KOPT-K1 (cell line): Measurements from ENCODE around the gene RGS9.
"Not testable (repeated sequence)": the region's sequence is repeated elsewhere in the genome, so short reads cannot be mapped to it uniquely, and the experiment has no call there.

Source experiments
- H3K27ac ChIP-seq: fragments of 200-600 bp; sonication (generic); 2 replicates; pipeline ENCODE4 v1.5.1; 2016; ENCODE audit warnings: antibody characterized with exemption, mild to moderate bottlenecking, low read depth, low read length; ENCODE audit not compliant: poor library complexity, severe bottlenecking
- H3K36me3 ChIP-seq: fragments of 200-600 bp; sonication (generic); 2 replicates; pipeline ENCODE4 v1.5.1; 2017; ENCODE audit warnings: antibody characterized with exemption, mild to moderate bottlenecking, low read length, moderate library complexity; ENCODE audit not compliant: insufficient read depth
- H3K9me3 ChIP-seq: fragments of 200-600 bp; sonication (generic); 2 replicates; pipeline ENCODE4 v1.5.1; 2017; ENCODE audit warnings: antibody characterized with exemption, low read length, mild to moderate bottlenecking; ENCODE audit not compliant: insufficient read depth, poor library complexity, severe bottlenecking

RGS9 gene

GRCh38 chr17:65195716-65196115, 58.5 kb downstream of the RGS9 start:
- Histone ChIP-seq H3K36me3 (no peaks in the 10 kb centered on the region), H3K27ac (no peak overlapping the region), H3K9me3 (no peaks in the 10 kb centered on the region)

- Histone ChIP-seq H3K36me3 (no peaks in the 10 kb centered on the region), H3K27ac (no peak overlapping the region), H3K9me3 (no peaks in the 10 kb centered on the region)
Measured at GRCh38 chr17:65196617-65197016, 59.4 kb downstream of the RGS9 start.

- H3K27ac ChIP-seq = no peak overlapping the region
- H3K9me3 ChIP-seq = no peaks in the 10 kb centered on the region
- no peaks in the 10 kb centered on the region for H3K36me3 ChIP-seq
Measured at GRCh38 chr17:65197201-65197600, 60.0 kb downstream of the RGS9 start.

- H3K36me3 ChIP-seq = no peaks in the 10 kb centered on the region
- H3K9me3 ChIP-seq = no peaks in the 10 kb centered on the region
- no peak overlapping the region for H3K27ac ChIP-seq
Measured at GRCh38 chr17:65198653-65199382, 61.6 kb downstream of the RGS9 start.

DNA sequence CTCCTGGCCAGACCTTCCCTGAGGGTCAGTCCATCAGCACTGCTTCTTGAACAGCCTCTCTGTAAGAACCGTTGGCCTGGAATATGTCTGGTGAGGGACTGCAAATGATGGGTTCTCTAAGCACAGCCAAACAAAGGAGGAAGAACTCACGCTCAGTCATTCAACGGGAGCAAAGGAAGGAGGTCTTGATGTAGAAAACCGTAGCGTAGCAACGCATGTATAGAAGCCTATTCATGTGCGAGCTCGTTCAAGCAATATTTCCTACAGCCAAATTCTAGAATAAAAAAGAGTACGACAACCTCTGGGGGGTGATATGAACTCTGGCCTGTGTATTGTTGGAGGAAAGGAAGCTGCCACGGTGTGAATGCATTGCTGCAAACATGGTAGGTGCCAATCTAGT, 64.2 kb downstream of the RGS9 start:
- no peak overlapping the region for H3K27ac ChIP-seq

DNA sequence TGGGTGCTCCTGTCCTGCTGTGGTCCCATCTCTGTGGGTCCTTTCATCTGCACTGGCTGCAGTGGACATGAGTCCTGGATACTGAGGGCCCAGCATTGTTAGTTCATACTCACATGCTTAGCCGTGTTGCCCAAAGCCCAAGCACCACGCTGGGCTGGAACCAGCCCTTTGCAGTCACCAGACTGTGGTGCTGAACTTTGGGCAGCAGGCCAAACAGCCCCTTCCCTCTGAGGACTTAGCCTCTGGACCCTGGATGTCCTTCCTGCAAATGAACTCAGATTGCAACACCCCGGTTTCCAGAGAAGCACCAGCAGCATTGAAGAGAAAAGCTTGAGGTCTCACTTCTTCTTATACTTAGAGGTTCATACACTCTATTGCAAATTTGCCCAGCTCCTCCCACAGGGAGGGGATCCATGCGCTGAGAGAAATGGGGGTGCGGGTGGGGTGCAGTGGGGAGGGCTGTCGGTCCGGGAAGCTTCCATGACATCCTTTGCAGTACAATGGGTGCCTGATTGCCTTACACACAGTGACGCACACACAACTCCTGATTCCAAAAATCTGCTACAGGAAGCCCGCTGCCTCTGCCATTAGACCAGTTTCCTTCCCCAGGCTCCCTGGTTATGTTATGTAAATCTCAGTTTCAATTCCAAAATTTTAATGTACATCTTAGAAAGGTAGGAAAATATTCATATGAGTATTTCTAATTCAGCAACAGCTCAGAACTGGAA, 65.8 kb downstream of the RGS9 start:
- no peak overlapping the region for H3K27ac ChIP-seq
- H3K36me3 ChIP-seq = no peaks in the 10 kb centered on the region
- no peaks in the 10 kb centered on the region for H3K9me3 ChIP-seq

More for the DNA sequence above, 64.2 kb downstream of the RGS9 start:
- H3K9me3 ChIP-seq = no peaks in the 10 kb centered on the region
- no peaks in the 10 kb centered on the region for H3K36me3 ChIP-seq

DNA sequence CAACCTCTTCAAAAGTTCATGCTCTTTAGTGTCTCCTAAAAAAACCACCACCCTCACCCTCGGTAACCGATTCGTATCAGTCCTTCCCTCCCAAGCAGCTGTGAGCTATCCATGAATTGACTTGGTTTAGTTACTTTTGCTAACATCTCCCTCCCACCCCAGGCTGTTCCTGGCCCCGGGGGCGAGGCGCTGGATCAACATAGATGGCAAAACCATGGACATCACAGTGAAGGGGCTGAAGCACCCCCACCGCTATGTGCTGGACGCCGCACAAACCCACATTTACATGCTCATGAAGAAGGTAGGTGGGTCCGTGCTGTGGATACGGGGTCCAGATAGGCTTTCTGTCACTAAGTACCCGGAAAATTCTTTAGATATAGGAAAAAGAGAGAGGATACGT, 66.8 kb downstream of the RGS9 start:
- H3K27ac ChIP-seq = no peak overlapping the region
- H3K9me3 ChIP-seq = no peaks in the 10 kb centered on the region
- H3K36me3 ChIP-seq = no peaks in the 10 kb centered on the region

GRCh38 chr17:65205655-65206054, 68.5 kb downstream of the RGS9 start:
- Histone ChIP-seq H3K27ac (no peak overlapping the region), H3K9me3 (no peaks in the 10 kb centered on the region), H3K36me3 (no peaks in the 10 kb centered on the region)

DNA sequence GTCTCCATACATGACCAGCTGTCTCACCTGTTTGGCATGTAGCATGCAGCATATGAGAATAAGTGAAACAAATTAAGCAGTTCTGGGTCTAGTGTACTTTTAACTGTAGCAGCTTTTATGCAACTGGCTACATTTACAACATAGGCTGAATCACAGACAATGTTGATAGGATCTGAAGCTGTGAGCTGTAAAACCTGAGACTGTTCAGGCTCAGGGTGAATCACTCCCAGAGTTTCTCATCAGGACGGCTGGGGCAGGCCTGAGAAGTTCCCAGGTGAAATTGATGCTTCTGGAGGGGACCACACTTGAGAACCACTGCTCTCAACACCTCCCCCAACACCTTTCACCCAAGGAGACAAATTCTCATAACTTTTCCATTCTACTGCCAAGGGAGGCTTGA, 70.3 kb downstream of the RGS9 start:
- not testable (repeated sequence) for H3K9me3 ChIP-seq, H3K36me3 ChIP-seq, H3K27ac ChIP-seq

DNA sequence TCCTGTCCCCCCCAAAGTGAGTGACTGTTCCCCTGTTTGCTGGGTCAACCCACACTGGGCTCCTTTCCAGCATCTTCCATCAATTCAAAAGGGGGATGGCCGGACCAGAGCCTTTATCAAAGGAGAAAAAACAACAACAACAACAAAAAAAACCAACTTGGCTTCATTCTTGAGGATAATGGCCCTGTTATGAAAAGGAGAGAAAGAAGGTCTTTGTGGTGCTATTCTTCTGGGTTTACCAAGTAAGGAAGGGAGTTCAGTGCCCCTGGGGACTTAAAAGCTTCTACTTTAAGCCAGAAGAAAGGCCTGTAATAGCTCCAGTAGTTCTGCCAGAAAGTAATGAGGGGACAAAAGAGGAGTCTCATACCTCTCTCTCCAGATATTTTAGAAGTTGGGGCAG, 71.5 kb downstream of the RGS9 start:
- no peaks in the 10 kb centered on the region for H3K36me3 ChIP-seq
- no peaks in the 10 kb centered on the region for H3K9me3 ChIP-seq
- H3K27ac ChIP-seq = no peak overlapping the region

- no peak overlapping the region for H3K27ac ChIP-seq
- H3K36me3 ChIP-seq = no peaks in the 10 kb centered on the region
- no peaks in the 10 kb centered on the region for H3K9me3 ChIP-seq
Measured at GRCh38 chr17:65218261-65218660, 81.1 kb downstream of the RGS9 start.

DNA sequence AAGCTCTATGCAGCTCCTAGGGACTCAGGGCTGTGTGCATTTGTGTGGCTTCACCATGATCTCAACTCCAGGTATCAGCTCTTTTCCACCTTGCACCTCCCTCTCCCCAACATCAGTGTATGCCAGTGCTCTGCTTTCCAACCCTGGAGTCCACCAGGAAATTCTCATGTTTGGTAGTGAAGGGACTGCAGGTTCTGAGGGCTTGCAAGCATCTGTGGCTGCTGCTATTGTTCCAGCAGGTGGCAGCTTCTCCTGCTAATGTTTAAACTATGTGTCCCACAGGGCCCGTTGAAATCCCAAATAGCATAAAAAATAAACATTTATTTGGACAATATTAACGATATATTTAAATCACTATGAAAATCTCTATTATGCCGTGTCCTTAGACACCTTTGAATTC, 82.0 kb downstream of the RGS9 start:
- no peaks in the 10 kb centered on the region for H3K9me3 ChIP-seq

DNA sequence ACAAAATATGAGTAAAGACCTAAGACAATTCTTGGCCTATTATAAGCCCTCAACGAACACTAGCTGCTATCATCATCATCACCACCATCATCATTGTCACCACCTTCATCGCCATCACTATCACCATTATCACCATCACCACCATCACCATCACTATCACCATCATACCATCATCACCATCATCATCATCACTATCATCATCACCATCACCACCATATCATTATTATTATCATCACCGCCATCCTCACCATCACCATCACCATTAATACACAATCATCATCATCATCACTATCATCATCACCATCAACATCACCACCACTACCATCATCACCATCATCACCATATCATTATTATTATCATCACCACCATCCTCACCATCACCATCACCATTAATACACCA, 82.5 kb downstream of the RGS9 start:
- Histone ChIP-seq H3K27ac (no peak overlapping the region), H3K36me3 (no peaks in the 10 kb centered on the region), H3K9me3 (no peaks in the 10 kb centered on the region)

More for the DNA sequence above, 82.0 kb downstream of the RGS9 start:
- no peaks in the 10 kb centered on the region for H3K36me3 ChIP-seq
- no peak overlapping the region for H3K27ac ChIP-seq

GRCh38 chr17:65220732-65221131, 83.6 kb downstream of the RGS9 start:
- H3K36me3 ChIP-seq = no peaks in the 10 kb centered on the region
- no peaks in the 10 kb centered on the region for H3K9me3 ChIP-seq
- no peak overlapping the region for H3K27ac ChIP-seq

DNA sequence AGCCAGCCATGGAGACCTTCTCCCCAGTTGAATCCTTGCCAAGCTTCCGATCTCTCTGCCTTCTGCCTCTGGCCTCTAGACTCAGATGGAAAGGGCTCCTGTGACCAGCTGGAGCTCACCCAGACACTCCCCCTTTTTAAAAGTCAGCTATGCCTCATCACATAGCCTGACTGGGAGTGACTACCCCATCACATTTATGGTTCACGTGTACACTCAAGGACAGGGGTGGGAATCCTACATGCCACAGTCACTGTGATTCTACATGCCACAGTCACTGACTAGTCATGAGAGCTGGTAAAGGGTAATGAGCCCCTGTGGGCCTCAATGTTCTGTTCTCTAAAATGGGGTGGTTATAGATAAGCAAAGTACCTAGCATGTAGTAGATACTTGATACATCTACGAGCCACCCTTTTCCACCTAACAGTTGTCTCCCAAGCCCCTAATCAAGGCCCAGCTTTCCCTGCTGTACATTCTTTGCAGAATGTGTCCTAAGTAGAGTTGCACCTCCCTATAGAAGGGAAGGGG, 85.1 kb downstream of the RGS9 start:
- H3K9me3 ChIP-seq = no peaks in the 10 kb centered on the region
- H3K36me3 ChIP-seq = no peaks in the 10 kb centered on the region
- H3K27ac ChIP-seq = no peak overlapping the region

DNA sequence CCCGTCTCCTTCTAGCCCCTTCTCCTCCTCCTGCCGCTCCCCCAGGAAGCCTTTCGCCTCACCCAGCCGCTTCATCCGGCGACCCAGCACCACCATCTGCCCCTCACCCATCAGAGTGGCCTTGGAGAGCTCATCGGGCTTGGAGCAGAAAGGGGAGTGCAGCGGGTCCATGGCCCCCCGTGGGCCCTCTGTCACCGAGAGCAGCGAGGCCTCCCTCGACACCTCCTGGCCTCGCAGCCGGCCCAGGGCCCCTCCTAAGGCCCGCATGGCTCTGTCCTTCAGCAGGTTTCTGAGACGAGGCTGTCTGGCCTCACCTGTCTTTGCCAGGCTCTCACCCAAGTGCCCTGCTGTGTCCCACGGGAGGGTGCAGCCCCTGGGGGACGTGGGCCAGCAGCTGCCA, 87.9 kb downstream of the RGS9 start:
- Histone ChIP-seq H3K36me3 (no peaks in the 10 kb centered on the region), H3K27ac (no peak overlapping the region), H3K9me3 (no peaks in the 10 kb centered on the region)
